ENCODE data around the gene PDLIM1.
"Not testable (repeated sequence)": the region's sequence is repeated elsewhere in the genome, so short reads cannot be mapped to it uniquely, and the experiment has no call there.

Gene PDLIM1

DNA sequence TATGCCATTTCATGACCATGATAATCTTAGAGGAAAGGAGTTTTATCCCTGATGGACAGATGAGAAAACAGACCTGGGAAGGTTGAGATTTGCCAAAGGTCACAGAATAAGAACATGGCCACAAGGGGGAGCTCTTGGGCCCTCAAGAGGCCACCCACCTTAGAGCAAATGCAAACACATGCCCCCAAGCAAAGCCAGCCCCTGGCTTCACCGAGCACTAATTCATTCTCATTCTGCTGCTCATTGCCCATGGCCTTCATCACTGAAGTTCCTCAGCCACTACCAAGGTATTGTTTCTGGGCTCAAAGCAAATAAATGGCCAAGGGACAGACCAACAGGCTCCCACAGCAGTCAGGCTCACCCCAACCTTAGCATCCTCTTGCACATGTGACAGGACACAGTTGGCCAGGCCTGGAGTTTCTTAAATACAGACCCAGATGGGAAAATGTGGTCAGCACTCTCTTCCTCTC, 44.2 kb downstream of the PDLIM1 start:
- no peaks in the 10 kb centered on the region for H3K36me3 ChIP-seq (ENCODE audit: insufficient read depth, low read length)
- no peaks in the 10 kb centered on the region for H3K27me3 ChIP-seq (ENCODE audit: insufficient read depth, low read length)
- H2AFZ ChIP-seq (ENCODE audit: low read depth, low read length): no peak overlapping the region

GRCh38 chr10:95245425-95246055, 45.3 kb downstream of the PDLIM1 start:
- H3K36me3 ChIP-seq (ENCODE audit: insufficient read depth, low read length): no peaks in the 10 kb centered on the region
- H3K27me3 ChIP-seq (ENCODE audit: insufficient read depth, low read length): no peaks in the 10 kb centered on the region
- H3K4me1 ChIP-seq (ENCODE audit: insufficient read depth, low read length): no peaks in the 10 kb centered on the region
- H3K4me3 ChIP-seq (ENCODE audit: low read length): no peak overlapping the region
- H2AFZ ChIP-seq (ENCODE audit: low read depth, low read length): no peak overlapping the region
- H3K9me3 ChIP-seq (ENCODE audit: low read length): no peaks in the 10 kb centered on the region

More for the DNA sequence above, 44.2 kb downstream of the PDLIM1 start:
- Histone ChIP-seq H3K9me3 (ENCODE audit: low read length) (no peaks in the 10 kb centered on the region), H3K4me3 (ENCODE audit: low read length) (no peak overlapping the region), H3K4me1 (ENCODE audit: insufficient read depth, low read length) (no peaks in the 10 kb centered on the region)

- Histone ChIP-seq H2AFZ (ENCODE audit: low read depth, low read length) (no peak overlapping the region), H3K4me1 (ENCODE audit: insufficient read depth, low read length) (no peaks in the 10 kb centered on the region), H3K9me3 (ENCODE audit: low read length) (no peaks in the 10 kb centered on the region), H3K4me3 (ENCODE audit: low read length) (no peak overlapping the region), H3K36me3 (ENCODE audit: insufficient read depth, low read length) (no peaks in the 10 kb centered on the region), H3K27me3 (ENCODE audit: insufficient read depth, low read length) (no peaks in the 10 kb centered on the region)
Observed at GRCh38 chr10:95244152-95244551, 46.7 kb downstream of the PDLIM1 start.

GRCh38 chr10:95243318-95243617, 47.5 kb downstream of the PDLIM1 start:
- Histone ChIP-seq H2AFZ (ENCODE audit: low read depth, low read length) (no peak overlapping the region), H3K27me3 (ENCODE audit: insufficient read depth, low read length) (no peaks in the 10 kb centered on the region), H3K4me3 (ENCODE audit: low read length) (no peak overlapping the region), H3K36me3 (ENCODE audit: insufficient read depth, low read length) (no peaks in the 10 kb centered on the region), H3K9me3 (ENCODE audit: low read length) (no peaks in the 10 kb centered on the region), H3K4me1 (ENCODE audit: insufficient read depth, low read length) (no peaks in the 10 kb centered on the region)

DNA sequence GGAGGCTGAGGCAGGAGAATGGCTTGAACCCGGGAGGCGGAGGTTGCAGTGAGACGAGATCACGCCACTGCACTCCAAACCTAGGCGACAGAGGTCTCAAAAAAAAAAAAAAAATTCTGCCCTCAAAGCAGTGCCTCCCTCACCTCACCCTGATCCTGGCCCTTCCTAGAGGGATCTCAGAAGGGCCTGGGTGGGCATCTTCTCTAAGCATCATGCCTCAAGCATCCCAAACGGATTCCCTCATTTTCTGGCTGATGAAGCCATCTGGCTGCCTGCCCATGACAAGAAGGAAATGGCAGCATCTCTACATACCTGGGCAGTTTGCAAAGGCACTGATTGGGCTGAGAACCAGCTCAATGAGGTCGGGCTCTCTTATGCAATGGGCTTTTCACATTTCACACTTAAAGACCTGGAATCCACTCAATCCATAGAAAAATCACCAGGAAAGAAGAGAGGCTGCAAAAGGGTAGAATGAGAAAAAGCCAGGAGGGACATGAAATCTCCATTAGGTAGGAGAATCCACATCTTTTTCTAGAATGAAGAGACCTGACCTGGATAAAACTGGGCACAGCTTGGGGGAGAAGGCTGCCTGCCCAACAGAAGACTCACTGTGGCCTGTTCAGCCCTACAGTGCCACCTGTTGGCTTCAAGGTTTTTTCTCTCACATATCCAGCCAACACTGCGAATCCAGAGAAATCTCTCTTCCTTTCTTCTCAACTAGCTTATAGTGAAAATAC, 48.1 kb downstream of the PDLIM1 start:
- no peaks in the 10 kb centered on the region for H3K27me3 ChIP-seq (ENCODE audit: insufficient read depth, low read length)
- no peaks in the 10 kb centered on the region for H3K36me3 ChIP-seq (ENCODE audit: insufficient read depth, low read length)
- no peaks in the 10 kb centered on the region for H3K4me1 ChIP-seq (ENCODE audit: insufficient read depth, low read length)
- H3K9me3 ChIP-seq (ENCODE audit: low read length): no peaks in the 10 kb centered on the region
- H2AFZ ChIP-seq (ENCODE audit: low read depth, low read length): no peak overlapping the region
- H3K4me3 ChIP-seq (ENCODE audit: low read length): no peak overlapping the region

- H3K36me3 ChIP-seq (ENCODE audit: insufficient read depth, low read length): no peaks in the 10 kb centered on the region
- no peak overlapping the region for H2AFZ ChIP-seq (ENCODE audit: low read depth, low read length)
- H3K9me3 ChIP-seq (ENCODE audit: low read length): no peaks in the 10 kb centered on the region
- H3K27me3 ChIP-seq (ENCODE audit: insufficient read depth, low read length): no peaks in the 10 kb centered on the region
- H3K4me3 ChIP-seq (ENCODE audit: low read length): no peak overlapping the region
- no peaks in the 10 kb centered on the region for H3K4me1 ChIP-seq (ENCODE audit: insufficient read depth, low read length)
Observed at GRCh38 chr10:95241533-95241932, 49.3 kb downstream of the PDLIM1 start.

GRCh38 chr10:95240811-95241210, 50.0 kb downstream of the PDLIM1 start:
- Histone ChIP-seq H3K4me1 (ENCODE audit: insufficient read depth, low read length) (no peaks in the 10 kb centered on the region), H3K4me3 (ENCODE audit: low read length) (no peak overlapping the region), H3K9me3 (ENCODE audit: low read length) (no peaks in the 10 kb centered on the region), H3K27me3 (ENCODE audit: insufficient read depth, low read length) (no peaks in the 10 kb centered on the region), H3K36me3 (ENCODE audit: insufficient read depth, low read length) (no peaks in the 10 kb centered on the region), H2AFZ (ENCODE audit: low read depth, low read length) (no peak overlapping the region)

DNA sequence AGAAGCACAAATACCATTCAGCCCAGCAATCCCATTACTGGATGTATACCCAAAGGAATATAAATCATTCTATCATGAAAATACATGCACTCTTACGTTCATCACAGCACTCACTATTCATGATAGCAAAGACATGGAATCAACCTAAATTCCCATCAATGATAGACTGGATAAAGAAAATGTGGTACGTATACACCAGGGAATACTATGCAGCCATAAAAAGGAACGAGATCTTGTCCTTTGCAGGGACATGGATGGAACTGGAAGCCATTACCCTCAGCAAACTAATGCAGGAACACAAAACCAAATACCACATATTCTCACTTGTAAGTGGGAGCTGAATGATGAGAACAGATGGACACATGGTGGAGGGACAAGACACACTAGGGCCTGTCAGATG, 50.7 kb downstream of the PDLIM1 start:
- not testable (repeated sequence) for H3K4me1 ChIP-seq (ENCODE audit: insufficient read depth, low read length); H3K27me3 ChIP-seq (ENCODE audit: insufficient read depth, low read length); H2AFZ ChIP-seq (ENCODE audit: low read depth, low read length); H3K36me3 ChIP-seq (ENCODE audit: insufficient read depth, low read length); H3K4me3 ChIP-seq (ENCODE audit: low read length); H3K9me3 ChIP-seq (ENCODE audit: low read length)

DNA sequence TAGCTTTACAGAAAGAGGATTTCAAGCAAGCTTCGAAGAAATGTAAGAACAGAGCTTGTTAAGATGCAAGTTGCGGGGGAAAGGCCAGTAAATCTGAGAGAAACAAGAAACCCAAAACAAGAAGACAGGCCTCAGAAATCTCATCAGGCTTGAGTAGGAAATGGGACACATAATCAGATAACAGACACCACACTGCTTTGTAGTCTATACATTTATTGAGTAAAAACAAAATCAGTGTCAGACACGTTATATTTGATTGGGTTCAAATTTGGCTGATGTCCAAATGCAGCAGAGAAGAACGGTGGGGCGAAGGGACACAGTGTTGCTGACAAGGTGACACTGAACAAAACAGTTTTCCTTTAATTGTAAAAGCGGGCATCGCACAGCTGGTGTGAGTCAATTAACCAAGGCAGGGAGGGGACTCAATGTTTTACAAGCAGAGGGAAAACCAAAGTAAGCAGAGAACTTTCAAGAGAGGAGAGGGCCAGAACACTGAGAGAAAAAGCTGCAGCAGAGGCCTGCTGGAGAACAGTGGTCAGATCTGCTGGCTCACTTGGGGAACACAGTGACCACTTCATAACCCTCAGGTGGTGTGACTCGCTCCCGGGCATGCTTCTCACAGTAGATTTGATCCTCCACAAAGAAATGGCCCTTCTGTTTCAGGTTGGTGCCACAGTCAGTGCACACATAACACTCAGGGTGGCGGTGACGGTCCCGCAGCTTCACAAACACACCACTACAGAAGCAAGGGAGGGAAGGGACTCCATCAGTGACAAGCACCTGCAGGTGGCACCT, 53.2 kb downstream of the PDLIM1 start:
- no peak overlapping the region for H3K4me3 ChIP-seq (ENCODE audit: low read length)
- no peaks in the 10 kb centered on the region for H3K36me3 ChIP-seq (ENCODE audit: insufficient read depth, low read length)
- no peaks in the 10 kb centered on the region for H3K9me3 ChIP-seq (ENCODE audit: low read length)
- H2AFZ ChIP-seq (ENCODE audit: low read depth, low read length): no peak overlapping the region
- H3K4me1 ChIP-seq (ENCODE audit: insufficient read depth, low read length): no peaks in the 10 kb centered on the region
- no peaks in the 10 kb centered on the region for H3K27me3 ChIP-seq (ENCODE audit: insufficient read depth, low read length)

DNA sequence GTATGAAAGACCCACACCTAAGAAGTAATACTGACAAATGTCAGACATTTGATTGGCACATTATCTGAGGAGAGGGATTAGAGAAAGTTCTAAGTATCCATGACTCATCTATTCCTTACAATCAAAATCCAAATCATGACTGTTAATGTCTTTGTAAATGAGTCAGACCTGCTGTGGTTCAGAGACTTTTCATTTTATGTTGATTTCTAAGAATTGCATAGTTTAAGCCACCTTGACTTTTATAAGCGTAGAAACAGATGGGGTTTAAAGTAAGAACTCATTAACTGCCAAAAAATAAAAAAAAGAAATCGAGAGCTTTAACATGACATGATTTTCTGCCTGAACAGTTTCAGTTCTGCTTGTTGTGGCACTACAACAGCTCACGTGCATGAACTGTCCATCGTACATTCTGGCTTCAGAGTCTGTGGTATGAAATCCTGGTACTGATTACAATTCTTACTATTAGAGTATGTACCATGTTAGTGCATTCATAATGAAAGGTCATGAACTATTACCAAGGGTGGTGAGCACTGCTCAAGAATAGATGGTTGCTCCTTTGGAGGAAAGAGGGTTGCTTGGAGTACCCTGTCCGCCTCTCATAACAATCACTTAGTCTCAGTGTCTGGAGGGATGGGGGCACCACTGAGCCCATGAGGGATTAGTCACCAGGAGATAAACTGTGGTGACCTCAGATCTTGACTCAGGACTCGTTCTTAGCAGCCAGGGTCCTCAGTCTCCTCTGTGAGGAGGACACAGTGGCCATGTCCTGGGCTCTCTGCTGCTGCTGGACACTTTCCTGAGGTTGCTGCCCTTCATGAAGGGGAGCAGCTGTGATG, 54.5 kb downstream of the PDLIM1 start:
- no peak overlapping the region for H3K4me3 ChIP-seq (ENCODE audit: low read length)
- no peaks in the 10 kb centered on the region for H3K4me1 ChIP-seq (ENCODE audit: insufficient read depth, low read length)
- no peaks in the 10 kb centered on the region for H3K27me3 ChIP-seq (ENCODE audit: insufficient read depth, low read length)
- H3K36me3 ChIP-seq (ENCODE audit: insufficient read depth, low read length): no peaks in the 10 kb centered on the region
- H2AFZ ChIP-seq (ENCODE audit: low read depth, low read length): no peak overlapping the region
- no peaks in the 10 kb centered on the region for H3K9me3 ChIP-seq (ENCODE audit: low read length)

GRCh38 chr10:95235676-95236067, 55.1 kb downstream of the PDLIM1 start:
- no peak overlapping the region for H3K4me3 ChIP-seq (ENCODE audit: low read length)
- peaks cover 3% of the 10 kb centered on the region for H3K27me3 ChIP-seq (ENCODE audit: insufficient read depth, low read length)
- H2AFZ ChIP-seq (ENCODE audit: low read depth, low read length): no peak overlapping the region
- no peaks in the 10 kb centered on the region for H3K9me3 ChIP-seq (ENCODE audit: low read length)
- H3K4me1 ChIP-seq (ENCODE audit: insufficient read depth, low read length): no peaks in the 10 kb centered on the region
- no peaks in the 10 kb centered on the region for H3K36me3 ChIP-seq (ENCODE audit: insufficient read depth, low read length)

DNA sequence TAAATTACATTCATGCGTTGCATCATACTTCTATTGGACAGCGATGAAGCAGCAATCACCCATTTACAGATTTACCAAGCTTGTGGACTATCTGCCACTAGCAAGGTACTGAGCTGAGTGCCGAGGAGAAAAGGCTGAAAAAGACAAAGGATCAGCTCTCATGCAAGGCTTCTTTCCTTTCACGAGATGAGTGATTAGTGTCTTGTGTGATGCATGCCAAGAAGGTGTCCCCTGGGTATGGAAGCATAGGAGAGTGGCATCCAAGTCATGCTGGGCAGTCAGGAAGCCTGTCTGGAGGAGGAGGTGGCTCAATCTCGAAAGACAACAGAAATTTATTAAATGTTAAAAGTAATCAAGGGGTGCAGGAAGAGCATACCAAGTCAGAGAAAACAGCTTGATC, 55.9 kb downstream of the PDLIM1 start:
- Histone ChIP-seq H2AFZ (ENCODE audit: low read depth, low read length) (no peak overlapping the region), H3K4me1 (ENCODE audit: insufficient read depth, low read length) (no peaks in the 10 kb centered on the region), H3K36me3 (ENCODE audit: insufficient read depth, low read length) (no peaks in the 10 kb centered on the region), H3K4me3 (ENCODE audit: low read length) (no peak overlapping the region), H3K9me3 (ENCODE audit: low read length) (no peaks in the 10 kb centered on the region), H3K27me3 (ENCODE audit: insufficient read depth, low read length) (peaks cover 3% of the 10 kb centered on the region)

Data from neuron (in vitro differentiated cells).